Measurements from ENCODE around the gene PRDM11.
"Not testable (repeated sequence)": the region's sequence is repeated elsewhere in the genome, so short reads cannot be mapped to it uniquely, and the experiment has no call there.

The PRDM11 gene

DNA sequence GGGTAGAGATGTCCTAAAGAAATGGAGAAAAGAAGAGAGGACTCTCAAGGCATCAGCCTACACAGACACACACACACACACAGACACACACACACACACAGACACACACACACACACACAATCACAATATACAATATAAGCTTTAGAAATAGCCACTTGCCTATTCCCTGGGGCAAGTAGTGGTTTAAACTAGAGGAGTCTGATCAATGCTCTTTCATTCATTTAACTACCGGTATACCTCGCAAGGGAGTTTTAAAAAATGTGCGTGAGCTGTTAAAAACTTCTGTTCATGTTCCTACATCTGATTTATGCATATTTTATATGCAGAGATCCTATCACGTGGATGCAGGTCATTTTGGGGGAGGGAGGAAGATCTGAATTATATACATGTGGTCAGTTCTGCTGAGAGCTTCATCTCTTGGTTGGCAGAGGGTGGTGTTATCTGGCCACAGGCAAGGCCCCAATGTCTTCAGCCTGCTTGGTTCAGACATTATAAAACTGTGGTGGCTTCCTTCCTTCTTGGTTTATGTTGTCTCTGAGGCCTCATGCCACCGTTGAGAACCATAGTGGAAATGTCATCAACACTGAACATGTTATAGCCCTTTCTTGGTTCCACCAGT lies 83.1 kb downstream of the PRDM11 start:
- in situ Hi-C loops (cut with HindIII; ENCODE audit: low sequenced_read_pairs): no loop called here

DNA sequence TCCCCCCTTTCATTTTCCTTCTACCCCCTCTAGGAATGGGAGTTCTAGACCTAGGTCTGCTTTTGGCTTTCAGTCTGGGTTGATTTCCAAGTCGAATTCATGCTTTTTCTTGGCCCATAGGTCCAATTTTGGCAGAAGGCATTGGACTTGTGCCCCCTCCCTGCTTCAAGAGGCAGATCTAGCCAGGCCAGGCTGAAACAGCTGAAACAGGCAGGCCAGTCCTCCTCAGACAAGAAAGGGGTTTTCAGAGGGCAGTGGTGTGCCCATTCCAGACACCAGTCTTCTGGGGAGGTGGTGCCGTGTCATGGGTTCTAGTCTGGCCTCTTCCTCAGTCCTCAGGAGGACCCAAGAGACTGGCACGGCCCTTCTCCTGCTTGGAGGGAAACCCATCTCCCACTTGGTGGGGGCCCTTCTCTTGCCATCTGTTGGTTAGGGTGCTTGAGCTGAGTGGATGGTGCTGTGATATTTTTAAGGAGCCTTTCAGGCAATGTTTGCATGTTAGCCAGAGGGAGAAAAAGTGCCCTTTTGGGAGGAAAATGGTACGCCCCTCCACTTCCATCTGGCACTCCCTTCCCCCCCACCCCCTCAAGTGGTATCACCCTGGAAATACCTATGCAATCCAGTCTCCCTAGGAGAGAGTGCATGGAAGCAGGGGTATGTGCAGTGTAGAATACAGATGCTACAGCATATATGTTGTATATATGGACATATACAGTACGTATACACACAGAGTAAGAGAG lies 86.1 kb downstream of the PRDM11 start:
- in situ Hi-C loops (cut with HindIII; ENCODE audit: low sequenced_read_pairs): no loop called here

DNA sequence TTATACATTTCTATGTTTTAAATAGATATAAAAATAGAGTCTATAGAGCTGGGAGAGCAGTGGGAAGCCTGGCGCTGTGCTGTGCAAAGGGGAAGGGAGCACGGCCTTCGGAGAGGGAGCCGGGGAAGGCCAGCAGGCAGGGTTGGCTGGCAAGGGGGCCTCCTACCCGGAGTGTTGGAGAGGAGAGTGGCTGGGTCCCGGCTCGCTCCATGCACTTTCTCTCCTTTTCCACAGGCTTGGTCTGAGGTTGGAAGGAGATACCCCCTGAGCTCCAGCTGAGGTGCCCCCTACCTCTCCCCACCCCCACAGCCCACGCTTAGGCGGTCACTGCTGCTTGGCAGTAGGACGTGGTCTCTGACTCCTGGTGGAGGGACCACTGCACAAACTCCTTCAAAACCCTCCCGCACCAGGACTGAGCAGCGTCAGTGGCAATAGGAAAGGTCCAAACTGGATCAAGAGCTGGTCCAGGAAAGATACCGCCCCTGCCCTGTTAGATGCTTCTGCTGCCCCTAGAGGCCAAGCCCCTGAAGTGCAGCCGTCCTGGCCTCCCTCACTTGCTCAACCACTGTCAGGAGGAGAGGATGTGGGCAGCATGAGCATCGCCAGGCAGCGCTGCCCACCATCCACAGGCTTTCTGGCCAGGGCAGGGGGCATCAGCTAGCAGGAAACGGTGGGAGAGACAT lies 86.8 kb downstream of the PRDM11 start:
- in situ Hi-C loops (cut with HindIII; ENCODE audit: low sequenced_read_pairs): no loop called here

DNA sequence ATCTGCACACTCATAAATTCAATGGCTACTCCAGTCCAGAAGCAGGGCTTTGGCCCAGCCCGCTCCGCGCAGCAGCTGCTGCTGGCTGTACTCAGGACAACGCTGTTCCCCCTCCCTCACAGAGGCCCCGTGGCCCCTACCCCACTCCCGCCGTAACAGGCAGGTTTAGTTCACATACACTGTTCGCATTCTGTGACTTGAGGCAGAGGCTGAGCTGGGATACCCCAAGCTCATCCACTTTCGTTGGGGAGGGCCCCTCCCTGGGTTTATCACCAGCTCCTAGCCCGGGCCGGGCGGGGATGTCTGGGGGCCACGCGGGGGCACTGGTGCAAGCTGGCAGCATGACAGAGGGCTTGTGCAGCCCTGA lies 87.3 kb downstream of the PRDM11 start:
- in situ Hi-C loops (cut with HindIII; ENCODE audit: low sequenced_read_pairs): no loop called here

DNA sequence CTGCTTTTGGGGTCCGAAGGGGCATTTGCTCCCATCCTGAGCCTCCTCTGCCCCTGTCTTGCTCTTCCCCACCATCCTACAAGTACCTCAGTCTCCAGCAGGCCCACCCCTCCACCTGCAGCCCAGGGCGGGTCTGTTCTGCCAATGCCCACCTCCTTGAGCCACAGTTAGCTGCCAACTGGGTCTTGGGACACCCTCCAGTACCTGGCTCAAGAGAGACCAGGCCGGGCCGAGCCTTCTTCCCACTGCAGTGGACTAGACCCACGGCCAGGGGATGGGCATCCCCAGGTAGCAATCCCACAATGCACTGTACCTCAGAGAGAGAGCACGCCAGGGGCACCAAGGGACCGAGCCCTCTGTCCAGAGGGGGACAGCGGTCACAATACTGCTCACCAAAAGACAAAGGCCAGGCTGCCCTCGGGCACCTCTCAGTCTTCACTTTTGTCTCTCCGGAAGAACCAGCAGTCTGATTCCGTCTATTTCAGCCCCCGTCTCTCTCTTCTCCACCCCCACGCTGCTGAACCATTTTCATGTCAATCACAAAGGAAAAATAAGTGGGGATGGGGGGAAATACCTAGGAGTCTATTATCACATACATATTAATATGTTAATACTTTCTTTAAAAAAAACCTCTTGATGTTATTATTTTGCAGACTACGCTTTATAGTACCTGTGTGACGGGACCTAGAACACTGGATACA lies 88.0 kb downstream of the PRDM11 start:
- in situ Hi-C loops (cut with HindIII; ENCODE audit: low sequenced_read_pairs): no loop called here

DNA sequence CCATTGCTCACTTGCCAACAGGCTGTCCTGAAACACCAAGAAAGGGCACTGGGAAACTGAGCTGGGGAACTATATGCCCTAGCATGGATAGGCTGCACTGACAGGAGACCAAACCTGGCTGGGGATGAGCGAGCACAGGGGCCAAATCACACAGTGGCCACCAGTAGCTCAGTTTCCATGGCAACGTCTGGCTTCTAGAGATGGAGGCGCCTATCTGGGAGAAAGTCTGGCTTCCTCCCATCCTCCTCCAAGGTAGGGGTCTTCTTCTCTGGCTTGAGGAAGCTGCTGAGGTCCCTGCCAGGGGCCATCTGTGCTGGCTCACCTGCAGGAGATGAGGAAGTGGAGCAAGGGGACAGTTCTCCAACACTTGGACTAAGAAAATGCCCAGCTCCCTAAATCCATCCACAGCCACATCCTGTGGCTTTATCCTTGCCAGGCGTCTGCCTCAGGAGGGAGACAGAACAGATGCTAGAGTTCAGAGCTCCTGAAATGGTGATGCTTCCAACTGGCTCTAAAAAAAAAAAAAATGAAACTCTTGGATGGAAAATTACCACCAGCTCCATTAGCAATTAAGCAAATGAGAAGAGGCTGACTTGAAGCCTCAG lies 91.4 kb downstream of the PRDM11 start:
- in situ Hi-C loops (cut with HindIII; ENCODE audit: low sequenced_read_pairs): no loop called here

DNA sequence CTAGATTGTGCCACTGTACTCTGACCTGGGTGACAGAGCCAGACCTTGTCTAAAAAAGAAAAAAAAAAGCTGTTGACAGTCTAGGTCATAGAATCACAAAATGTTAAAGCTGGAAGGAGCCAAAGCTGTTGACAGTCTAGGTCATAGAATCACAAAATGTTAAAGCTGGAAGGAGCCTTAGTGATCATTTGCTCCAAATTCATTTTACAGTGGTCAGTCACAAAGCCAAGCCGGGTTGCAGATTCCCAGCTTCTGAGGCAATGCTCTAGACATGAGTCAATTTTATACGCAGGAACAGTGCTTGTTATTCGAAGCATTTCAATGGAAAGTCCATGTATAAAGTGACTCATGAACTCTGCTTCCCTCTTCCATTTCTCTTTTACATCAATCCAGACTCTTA lies 92.3 kb downstream of the PRDM11 start:
- in situ Hi-C loops (cut with HindIII; ENCODE audit: low sequenced_read_pairs): no loop called here

DNA sequence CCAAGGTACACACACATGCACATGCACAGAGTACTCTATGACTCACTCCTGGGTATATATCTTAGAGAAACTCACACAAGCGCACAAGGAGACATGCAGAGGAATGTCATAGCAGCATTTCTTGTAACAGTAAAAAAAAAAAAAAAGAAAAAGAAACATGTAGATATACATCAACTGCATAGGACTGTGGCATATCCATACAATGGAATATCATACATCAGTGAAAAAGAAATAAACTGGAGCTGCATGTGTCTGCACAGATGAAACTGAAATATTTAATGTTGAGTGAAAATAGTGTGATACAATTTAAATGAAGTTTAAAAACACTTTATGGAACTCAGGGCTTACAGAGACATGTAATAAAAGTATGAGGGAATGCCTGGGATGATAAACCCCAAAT lies 93.3 kb downstream of the PRDM11 start:
- in situ Hi-C loops (cut with HindIII; ENCODE audit: low sequenced_read_pairs): no loop called here

DNA sequence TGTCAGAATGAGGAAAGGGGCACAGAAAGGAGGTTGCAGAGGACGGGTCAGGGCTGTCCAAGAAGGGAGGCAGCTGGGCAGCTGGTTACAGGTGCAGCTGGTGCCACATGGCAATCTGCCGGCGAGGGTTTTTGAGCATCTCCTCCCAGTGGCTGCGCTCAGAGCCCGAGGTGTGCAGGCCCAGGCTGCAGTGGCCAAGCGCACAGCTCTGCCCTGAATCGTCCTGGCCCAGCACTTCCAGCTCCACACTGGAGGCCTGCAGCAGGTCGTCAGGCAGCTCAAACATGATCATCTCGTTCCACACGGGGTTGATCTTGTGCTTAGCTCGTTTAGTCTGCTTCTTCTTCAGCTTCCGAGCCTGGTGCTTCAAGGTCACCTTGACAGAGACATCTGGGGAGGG lies 97.5 kb downstream of the PRDM11 start:
- in situ Hi-C loops (cut with HindIII; ENCODE audit: low sequenced_read_pairs): no loop called here

DNA sequence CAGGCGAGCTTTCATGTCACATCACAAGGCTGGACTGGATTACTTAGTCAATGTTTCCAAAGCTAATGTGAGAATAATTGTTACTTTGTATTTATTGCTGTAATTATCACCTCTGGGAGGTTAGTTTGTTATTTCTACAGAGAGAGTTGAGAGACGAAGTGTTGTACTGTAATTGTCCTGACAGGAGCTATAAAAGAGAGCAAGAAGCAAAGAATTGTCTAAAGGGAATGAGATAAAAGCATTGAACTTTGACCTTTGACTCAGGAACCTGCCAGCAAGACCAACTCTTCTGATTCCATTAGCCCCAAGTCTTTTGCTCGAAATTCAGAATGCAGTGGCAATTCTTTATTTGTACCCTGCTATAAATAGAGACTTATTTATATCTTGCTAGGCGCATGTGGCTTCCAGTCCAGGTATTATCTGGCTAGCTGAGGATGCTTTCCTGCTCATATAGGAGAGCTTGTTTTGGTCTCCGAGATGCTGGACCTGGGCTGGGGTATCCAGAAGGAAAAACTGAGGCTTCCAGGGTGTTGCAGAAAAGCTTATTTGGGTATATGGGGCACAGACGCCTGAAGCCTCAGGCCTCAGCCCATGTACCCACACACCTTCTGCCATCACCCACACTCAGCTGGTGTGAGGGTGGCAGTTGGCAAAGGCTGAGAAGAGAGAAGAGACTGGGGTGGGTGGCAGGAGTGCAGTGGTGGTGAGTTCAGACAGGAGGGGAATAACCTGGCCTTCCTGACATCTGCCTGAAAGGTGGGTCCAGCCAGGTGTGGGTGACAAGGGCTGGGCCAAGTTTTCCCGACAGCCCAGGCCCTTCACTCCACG lies 99.0 kb downstream of the PRDM11 start:
- in situ Hi-C loops (cut with HindIII; ENCODE audit: low sequenced_read_pairs): no loop called here

DNA sequence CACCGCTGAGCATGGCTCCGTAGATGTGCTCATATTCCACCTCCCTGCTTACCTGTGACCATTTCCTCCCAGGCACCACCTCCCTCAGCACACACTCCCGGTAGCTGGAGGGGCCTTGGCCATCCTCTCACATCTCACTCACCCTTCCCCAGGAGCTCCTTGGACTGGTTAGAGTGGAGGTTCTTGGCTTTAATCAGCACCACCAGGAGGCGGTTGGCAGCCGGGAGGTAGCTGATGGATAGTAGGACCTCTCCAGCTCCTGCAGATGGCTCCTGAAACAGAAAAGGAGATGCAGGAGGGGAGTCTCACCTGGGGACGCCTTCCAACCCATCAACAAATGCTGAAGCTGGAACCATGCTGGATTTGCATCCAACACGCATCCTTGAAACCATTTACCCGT lies 99.8 kb downstream of the PRDM11 start:
- in situ Hi-C loops (cut with HindIII; ENCODE audit: low sequenced_read_pairs): no loop called here

DNA sequence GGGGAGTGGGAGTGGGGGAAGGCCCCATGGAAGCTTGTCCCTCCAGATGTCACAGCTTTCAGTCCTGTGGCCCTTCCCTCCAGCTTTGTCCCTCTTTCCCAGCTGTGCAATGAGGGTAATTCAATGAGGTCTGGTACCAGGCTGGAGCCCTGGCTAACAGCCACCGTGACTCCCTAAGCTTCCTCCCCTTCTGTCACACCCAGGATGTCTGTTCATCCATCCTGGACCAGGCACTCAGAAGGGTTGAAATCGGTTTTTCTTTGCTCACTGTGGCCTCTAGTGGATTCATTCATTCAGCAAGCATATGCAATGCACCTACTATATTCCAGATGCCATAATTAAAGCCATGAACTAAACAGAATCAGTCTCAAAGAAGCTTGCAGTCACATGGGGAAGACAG lies 101.0 kb downstream of the PRDM11 start:
- in situ Hi-C loops (cut with HindIII; ENCODE audit: low sequenced_read_pairs): no loop called here

DNA sequence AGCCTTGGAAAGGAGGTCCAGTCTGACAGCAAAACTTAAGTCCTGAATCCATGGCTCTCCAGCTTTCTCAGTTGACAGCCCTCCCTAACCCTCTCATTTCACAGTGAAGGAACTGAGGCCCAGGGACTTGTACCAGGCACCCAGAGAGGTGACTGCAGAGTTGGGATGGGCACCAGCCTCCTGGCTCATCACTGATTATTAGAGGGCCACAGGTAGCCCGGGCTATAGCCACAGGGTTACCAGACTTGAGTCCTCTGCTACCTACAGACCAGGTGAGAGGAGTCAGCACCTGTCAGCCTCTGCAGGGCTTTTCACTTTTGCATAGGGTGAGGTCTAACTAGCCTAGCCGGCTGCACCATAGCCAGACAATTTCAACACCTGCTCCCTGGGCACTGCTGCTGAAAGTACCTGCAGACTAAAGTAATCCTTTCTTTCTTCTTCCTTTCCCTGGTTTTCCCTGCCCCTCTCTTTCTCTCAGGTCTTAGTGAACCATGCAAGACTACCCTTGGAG lies 102.1 kb downstream of the PRDM11 start:
- in situ Hi-C loops (cut with HindIII; ENCODE audit: low sequenced_read_pairs): no loop called here

DNA sequence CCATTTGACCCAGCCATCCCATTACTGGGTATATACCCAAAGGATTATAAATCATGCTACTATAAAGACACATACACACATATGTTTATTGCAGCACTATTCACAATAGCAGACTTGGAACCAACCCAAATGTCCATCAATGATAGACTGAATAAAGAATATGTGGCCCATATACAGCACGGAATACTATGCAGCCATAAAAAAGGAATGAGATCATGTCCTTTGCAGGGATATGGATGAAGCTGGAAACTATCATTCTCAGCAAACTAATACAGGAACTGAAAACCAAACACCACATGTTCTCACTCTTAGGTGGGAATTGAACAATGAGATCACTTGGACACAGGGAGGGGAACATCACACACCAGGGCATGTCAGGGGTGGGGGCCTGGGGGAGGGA lies 102.9 kb downstream of the PRDM11 start:
- in situ Hi-C loops (cut with HindIII; ENCODE audit: low sequenced_read_pairs): not testable (repeated sequence)

DNA sequence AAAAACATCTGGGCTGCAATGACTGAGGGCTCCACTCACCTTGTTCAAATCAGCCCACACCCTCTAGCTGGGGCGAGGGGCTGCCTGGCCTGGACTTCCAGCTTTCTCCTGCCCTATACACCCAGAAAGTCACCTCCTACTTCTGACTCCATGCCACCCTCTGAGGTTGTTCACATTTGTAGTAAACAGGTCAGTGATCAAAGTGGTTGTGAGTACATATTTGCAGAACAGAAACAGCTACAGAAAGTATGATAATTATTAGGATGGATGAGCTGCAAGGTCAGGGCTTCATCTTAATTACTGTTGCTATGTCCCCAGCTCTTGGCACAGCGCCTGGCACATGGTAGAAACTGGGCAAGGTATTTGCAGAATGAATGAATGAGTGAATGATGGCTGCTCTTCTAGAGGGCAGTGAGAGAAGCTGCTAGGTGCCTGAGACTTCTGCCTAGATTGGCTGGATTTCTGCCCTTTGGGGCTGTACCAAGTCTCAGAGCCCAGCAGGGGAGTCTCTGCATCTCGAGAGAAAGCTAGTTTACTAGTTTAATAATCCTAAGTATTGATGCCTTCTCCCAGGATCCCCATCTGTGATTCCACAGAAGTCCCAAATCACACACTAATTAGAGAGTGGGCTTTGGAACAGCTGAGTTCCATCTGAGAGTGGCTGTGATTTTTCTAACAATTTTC lies 103.7 kb downstream of the PRDM11 start:
- in situ Hi-C loops (cut with HindIII; ENCODE audit: low sequenced_read_pairs): no loop called here

DNA sequence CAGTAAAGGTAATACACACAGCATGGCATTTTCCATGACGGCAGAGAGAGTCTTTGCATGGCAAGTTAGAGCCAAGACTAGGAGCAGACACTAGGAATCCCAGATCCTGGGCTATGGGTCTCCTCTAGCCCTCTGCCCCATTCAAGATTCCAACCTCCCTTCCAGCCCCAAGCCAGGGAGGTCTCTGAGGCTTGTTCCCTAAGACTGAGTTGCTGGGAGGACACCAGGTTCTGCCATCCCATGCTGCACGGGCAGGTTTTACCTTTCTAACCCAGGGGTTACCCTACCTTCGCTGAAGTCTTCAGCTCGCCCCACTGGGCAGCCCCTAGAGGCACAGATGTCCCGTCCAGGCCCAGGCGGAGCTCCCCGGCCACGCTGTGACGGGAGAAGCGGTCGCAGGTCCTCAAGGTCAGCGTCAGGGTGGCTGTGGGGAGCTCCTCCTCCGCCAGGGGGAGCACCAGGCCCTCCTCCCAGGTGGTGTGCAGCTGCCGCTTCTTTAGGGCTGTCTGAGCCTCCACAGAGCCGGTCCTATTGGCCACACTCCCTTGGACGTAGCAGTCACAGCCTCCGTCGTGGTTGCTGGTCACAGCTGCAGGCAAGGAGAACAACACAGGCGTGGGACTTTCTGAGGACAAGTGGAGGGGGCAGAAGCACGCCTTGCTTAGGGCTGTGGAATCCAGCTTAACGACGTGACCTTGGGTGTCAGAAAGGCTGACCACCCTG lies 105.9 kb downstream of the PRDM11 start:
- in situ Hi-C loops (cut with HindIII; ENCODE audit: low sequenced_read_pairs): no loop called here

DNA sequence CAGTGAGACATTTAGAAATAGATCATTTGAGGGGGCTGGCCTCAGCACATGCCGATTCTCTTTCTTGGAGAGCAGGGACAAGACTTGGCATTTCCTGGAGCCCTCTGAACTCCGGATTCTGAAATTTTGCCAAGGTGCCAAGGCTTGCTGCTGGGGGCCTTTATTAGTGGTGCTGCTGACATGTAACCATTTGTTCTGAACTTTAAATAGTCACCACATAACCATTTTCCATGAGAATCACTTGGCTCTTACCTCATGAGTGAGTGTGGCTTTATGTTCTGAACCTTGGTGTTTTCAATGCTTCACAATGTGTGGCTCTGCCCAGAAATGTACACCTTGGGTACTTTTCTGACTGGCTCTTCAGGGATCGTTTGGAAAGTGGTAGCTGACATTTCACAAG lies 106.4 kb downstream of the PRDM11 start:
- in situ Hi-C loops (cut with HindIII; ENCODE audit: low sequenced_read_pairs): no loop called here

DNA sequence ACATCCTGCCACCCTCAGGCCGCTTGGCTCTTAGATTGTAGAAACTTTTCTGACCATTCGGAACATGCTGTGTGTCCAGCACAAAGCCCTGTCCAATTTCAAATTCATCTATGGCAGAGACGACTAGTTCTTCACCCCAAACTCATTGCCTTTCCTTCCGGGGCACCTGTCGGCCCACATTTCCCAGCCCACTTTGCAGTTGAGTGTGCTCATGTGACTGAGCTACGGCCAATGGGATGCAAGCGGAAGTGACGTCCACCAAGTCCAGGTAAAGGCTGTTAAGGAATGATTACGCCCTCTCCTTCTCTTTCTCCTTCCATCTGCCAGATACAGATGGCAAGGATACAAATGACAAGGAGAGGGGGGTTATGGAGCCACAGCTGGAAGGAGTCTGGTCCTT lies 107.2 kb downstream of the PRDM11 start:
- in situ Hi-C loops (cut with HindIII; ENCODE audit: low sequenced_read_pairs): no loop called here

DNA sequence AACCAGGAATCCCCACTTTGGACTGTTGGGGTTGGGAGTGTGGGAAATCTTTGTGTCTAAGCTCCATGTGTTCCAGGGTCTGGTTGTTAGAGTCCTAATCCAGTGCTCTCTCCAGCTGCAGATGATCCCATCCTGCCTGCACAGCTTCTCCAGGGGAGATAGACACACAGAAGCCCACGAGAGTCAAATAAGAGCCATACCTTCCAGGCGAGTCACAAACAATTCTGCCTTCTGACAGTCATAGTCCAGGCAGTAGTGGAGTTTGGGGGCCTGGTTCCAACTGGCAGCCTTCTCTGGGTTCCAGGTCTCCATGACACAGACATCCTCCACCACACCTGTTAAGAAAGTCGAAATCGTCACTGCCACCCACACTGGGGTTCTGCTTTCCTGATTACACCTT lies 107.6 kb downstream of the PRDM11 start:
- in situ Hi-C loops (cut with HindIII; ENCODE audit: low sequenced_read_pairs): no loop called here
